Measurements from ENCODE around the gene SLC32A1. TPM values are rescaled to one million over a fixed set of nuclear protein-coding genes. Genes with fewer than 3 reads are reported as not detected.

Gene SLC32A1
- total RNA-seq, 1 experiment from 2014 or later: not detected

DNA sequence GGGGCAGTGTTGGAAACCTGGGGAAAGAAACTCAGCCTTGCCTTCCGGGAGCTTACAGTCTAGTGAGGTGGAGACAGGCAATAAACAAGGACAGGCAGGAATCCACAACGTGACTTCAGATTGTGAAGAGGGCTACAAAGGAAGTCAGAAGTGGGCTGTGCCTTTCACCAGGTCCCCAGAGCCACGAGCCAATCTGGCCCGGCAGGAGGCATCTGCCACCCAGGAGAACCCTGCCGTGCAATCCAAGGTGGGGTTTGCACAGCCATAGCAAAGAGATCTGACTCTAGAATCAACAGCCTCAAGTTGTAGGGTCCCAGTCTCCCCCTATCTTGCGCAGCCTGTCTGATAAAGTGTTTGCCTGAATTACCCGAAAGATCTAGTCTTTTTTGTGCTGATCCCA is 5.5 kb downstream of the SLC32A1 start:
- TF ChIP-seq, protein P1, sequence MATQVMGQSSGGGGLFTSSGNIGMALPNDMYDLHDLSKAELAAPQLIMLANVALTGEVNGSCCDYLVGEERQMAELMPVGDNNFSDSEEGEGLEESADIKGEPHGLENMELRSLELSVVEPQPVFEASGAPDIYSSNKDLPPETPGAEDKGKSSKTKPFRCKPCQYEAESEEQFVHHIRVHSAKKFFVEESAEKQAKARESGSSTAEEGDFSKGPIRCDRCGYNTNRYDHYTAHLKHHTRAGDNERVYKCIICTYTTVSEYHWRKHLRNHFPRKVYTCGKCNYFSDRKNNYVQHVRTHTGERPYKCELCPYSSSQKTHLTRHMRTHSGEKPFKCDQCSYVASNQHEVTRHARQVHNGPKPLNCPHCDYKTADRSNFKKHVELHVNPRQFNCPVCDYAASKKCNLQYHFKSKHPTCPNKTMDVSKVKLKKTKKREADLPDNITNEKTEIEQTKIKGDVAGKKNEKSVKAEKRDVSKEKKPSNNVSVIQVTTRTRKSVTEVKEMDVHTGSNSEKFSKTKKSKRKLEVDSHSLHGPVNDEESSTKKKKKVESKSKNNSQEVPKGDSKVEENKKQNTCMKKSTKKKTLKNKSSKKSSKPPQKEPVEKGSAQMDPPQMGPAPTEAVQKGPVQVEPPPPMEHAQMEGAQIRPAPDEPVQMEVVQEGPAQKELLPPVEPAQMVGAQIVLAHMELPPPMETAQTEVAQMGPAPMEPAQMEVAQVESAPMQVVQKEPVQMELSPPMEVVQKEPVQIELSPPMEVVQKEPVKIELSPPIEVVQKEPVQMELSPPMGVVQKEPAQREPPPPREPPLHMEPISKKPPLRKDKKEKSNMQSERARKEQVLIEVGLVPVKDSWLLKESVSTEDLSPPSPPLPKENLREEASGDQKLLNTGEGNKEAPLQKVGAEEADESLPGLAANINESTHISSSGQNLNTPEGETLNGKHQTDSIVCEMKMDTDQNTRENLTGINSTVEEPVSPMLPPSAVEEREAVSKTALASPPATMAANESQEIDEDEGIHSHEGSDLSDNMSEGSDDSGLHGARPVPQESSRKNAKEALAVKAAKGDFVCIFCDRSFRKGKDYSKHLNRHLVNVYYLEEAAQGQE (IDR thresholded peaks at IDR 0.05; ENCODE audit: low read depth): no peak
- no peak for TF ChIP-seq SIN3A (IDR thresholded peaks at IDR 0.05; ENCODE audit: low read depth)
- no peak for TF ChIP-seq ELF1 (IDR thresholded peaks at IDR 0.05; ENCODE audit: borderline replicate concordance, low read depth)
- no peak for TF ChIP-seq CEBPB (IDR thresholded peaks at IDR 0.05; ENCODE audit: low read depth)
- no peak for TF ChIP-seq JUND (IDR thresholded peaks at IDR 0.05)
- no peak for TF ChIP-seq SRF (IDR thresholded peaks at IDR 0.05; ENCODE audit: low read depth)
- TF ChIP-seq POLR2AphosphoS5 (IDR thresholded peaks at IDR 0.05; ENCODE audit: low read depth, low read length): no peak
- no peak for TF ChIP-seq FOSL1 (IDR thresholded peaks at IDR 0.05; ENCODE audit: low read depth)
- no peak for TF ChIP-seq CBX3 (IDR thresholded peaks at IDR 0.05; ENCODE audit: low read depth)
- TF ChIP-seq RAD21 (IDR thresholded peaks at IDR 0.05; ENCODE audit: low read depth): no peak
- TF ChIP-seq, protein P2, sequence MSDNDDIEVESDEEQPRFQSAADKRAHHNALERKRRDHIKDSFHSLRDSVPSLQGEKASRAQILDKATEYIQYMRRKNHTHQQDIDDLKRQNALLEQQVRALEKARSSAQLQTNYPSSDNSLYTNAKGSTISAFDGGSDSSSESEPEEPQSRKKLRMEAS (IDR thresholded peaks at IDR 0.05): no peak
- no peak for TF ChIP-seq ZFX (IDR thresholded peaks at IDR 0.05)
- no peak for TF ChIP-seq SP1 (IDR thresholded peaks at IDR 0.05; ENCODE audit: low read depth)
- no peak for TF ChIP-seq YY1 (IDR thresholded peaks at IDR 0.05; ENCODE audit: extremely low read depth, insufficient replicate concordance, low read depth, low read length)
- TF ChIP-seq, protein P3, sequence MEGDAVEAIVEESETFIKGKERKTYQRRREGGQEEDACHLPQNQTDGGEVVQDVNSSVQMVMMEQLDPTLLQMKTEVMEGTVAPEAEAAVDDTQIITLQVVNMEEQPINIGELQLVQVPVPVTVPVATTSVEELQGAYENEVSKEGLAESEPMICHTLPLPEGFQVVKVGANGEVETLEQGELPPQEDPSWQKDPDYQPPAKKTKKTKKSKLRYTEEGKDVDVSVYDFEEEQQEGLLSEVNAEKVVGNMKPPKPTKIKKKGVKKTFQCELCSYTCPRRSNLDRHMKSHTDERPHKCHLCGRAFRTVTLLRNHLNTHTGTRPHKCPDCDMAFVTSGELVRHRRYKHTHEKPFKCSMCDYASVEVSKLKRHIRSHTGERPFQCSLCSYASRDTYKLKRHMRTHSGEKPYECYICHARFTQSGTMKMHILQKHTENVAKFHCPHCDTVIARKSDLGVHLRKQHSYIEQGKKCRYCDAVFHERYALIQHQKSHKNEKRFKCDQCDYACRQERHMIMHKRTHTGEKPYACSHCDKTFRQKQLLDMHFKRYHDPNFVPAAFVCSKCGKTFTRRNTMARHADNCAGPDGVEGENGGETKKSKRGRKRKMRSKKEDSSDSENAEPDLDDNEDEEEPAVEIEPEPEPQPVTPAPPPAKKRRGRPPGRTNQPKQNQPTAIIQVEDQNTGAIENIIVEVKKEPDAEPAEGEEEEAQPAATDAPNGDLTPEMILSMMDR (IDR thresholded peaks at IDR 0.05 in 2 of 3, conservative IDR thresholded peaks at IDR 0.05 in 1 of 3; ENCODE audit: borderline replicate concordance in 1 of 3, insufficient read depth in 1 of 3, low read depth in 2 of 3, low read length in 2 of 3): no peak
- no peak for ATAC-seq
- H3K36me3 ChIP-seq (ENCODE audit: control insufficient read depth in 1 of 2, insufficient read depth in 2 of 2, low read length in 2 of 2): no peaks in the 10 kb centered on the region
- H4K20me1 ChIP-seq (ENCODE audit: insufficient read depth): no peaks in the 10 kb centered on the region
- DNase-seq (ENCODE audit: low read depth, low spot score): no peak
- BruUV-seq (replicated peaks): no TSS peak
- CTCF ChIA-PET: no interaction called here
- H2AFZ ChIP-seq (ENCODE audit: low read depth, low read length, poor library complexity, severe bottlenecking): no peak overlapping the region
- H3K9ac ChIP-seq (ENCODE audit: low read length): no peak overlapping the region
- no peaks in the 10 kb centered on the region for H3K9me2 ChIP-seq (ENCODE audit: insufficient read depth)
- no peak overlapping the region for H3K4me3 ChIP-seq (replicated peaks in 1 of 2; ENCODE audit: low read depth in 1 of 2, low read length in 2 of 2)
- H3K27me3 ChIP-seq (ENCODE audit: insufficient read depth, low read length): no peaks in the 10 kb centered on the region
- RAD21 ChIA-PET (ENCODE audit: low non-redundant PET in 1 of 2, low total read pairs in 2 of 2, uncharacterized antibody in 2 of 2, unreplicated experiment in 2 of 2): no interaction called here
- no peaks in the 10 kb centered on the region for H3K79me2 ChIP-seq (ENCODE audit: insufficient read depth, low read length)
- H3K9me3 ChIP-seq (ENCODE audit: control insufficient read depth in 1 of 2, insufficient read depth in 1 of 2, low read depth in 1 of 2, low read length in 2 of 2): no peaks in the 10 kb centered on the region
- H3K27ac ChIP-seq (ENCODE audit: low read depth, low read length): no peak overlapping the region
- intact Hi-C loops (cut with micrococcal nuclease): loop anchor here (5.0 kb wide), 1 partner anchor 82 kb away; no protein-coding TSS in a partner anchor
- POLR2A ChIA-PET: no interaction called here
- no peak overlapping the region for H3K4me2 ChIP-seq (ENCODE audit: low read length)
- H3K4me1 ChIP-seq (ENCODE audit: control insufficient read depth in 1 of 2, insufficient read depth in 2 of 2, low read length in 2 of 2): peaks cover 4 to 21% of the 10 kb centered on the region in 2 experiments; a peak in 3 of 4 replicates
